MCF 10A (cell line): Measurements from ENCODE around the gene OTUD4. TPM values are rescaled to one million over a fixed set of nuclear protein-coding genes. Genes with fewer than 3 reads are reported as not detected.

ENCODE experiments used
- BruUV-seq: library from RNA; stranded (reverse); fragments of 400-500 nt; replicated peaks from 2 replicates; lab custom pipeline; 2021; lab: Mats Ljungman, UMichigan
- CTCF ChIA-PET: fragments of 300-600 bp; sonication (Branson Sonifier 250); formaldehyde crosslinking; extraction: SDS; loops from one replicate; lab custom pipeline; 2021; ENCODE audit warnings: antibody characterized with exemption, inconsistent platforms; lab: Yijun Ruan, JAX
- POLR2A ChIA-PET: fragments of 300-600, 350-650 bp; sonication (Branson Sonifier 250); formaldehyde crosslinking; extraction: SDS; loops from one replicate; lab custom pipeline; 2020; ENCODE audit warnings: antibody characterized with exemption, inconsistent platforms; lab: Yijun Ruan, JAX
- DNase-seq: peaks from one replicate; pipeline ENCODE4 v3.0.0-alpha.2; 2018; ENCODE audit not compliant: unreplicated experiment
- H3K27ac Mint-ChIP-seq: one replicate; pipeline ENCODE4 v1.8.0; 2022; ENCODE audit warnings: mild to moderate bottlenecking, low read depth, mixed read lengths; ENCODE audit not compliant: unreplicated experiment
- H3K27me3 Mint-ChIP-seq: one replicate; pipeline ENCODE4 v1.8.0; 2022; ENCODE audit warnings: mixed read lengths; ENCODE audit not compliant: insufficient read depth, unreplicated experiment
- H3K36me3 Mint-ChIP-seq: one replicate; pipeline ENCODE4 v1.8.0; 2022; ENCODE audit warnings: mild to moderate bottlenecking, moderate library complexity, mixed read lengths; ENCODE audit not compliant: insufficient read depth, unreplicated experiment
- H3K4me1 Mint-ChIP-seq: one replicate; pipeline ENCODE4 v1.8.0; 2022; ENCODE audit warnings: mixed read lengths; ENCODE audit not compliant: insufficient read depth, unreplicated experiment
- H3K4me3 Mint-ChIP-seq: one replicate; pipeline ENCODE4 v1.8.0; 2022; ENCODE audit warnings: mild to moderate bottlenecking, moderate library complexity, mixed read lengths; ENCODE audit not compliant: unreplicated experiment
- H3K9me3 Mint-ChIP-seq: one replicate; pipeline ENCODE4 v1.8.0; 2022; ENCODE audit warnings: mixed read lengths; ENCODE audit not compliant: unreplicated experiment
- CTCF ChIP-seq: fragments of 200-600 bp; IDR thresholded peaks from one replicate; pipeline ENCODE4 v1.8.0; 2022; ENCODE audit warnings: antibody characterized with exemption, mild to moderate bottlenecking; ENCODE audit not compliant: unreplicated experiment
- intact Hi-C: fragments of 100-400 bp; cut with micrococcal nuclease; formaldehyde crosslinking; loops from 2 replicates; pipeline ENCODE4 v1.14.1; 2022
- total RNA-seq: library from RNA; stranded (reverse); gene quantifications from 2 replicates; pipeline ENCODE4 v1.2.3, GENCODE V29; 2022

OTUD4 gene
- total RNA-seq, 1 experiment from 2014 or later: 68.0 TPM

DNA sequence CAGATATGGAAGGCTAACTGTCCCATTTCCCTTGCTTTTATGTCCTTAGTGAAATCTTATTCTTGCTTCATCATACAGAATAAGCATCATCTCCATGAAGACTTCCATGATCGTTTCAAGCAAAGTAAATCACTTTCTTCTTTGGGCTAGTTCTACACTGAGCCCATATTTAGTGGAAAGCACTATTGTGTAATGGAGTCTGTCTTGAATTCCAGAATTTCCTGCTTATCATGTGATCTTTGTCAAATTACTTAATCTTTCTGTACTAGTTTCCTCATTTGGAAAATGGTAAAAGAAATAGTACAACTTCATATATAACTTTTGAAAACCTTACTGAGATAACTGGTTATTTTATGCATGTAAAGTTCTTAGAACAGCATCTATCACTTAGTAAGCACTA, 90.0 kb downstream of the OTUD4 start:
- peaks cover 19% of the 10 kb centered on the region for H3K9me3 Mint-ChIP-seq
- ChIA-PET CTCF (no interaction called here), POLR2A (no interaction called here)
- TF ChIP-seq CTCF: no peak
- BruUV-seq: no TSS peak
- no peak for DNase-seq
- H3K4me1 Mint-ChIP-seq: peaks cover 9% of the 10 kb centered on the region
- H3K4me3 Mint-ChIP-seq: no peak overlapping the region
- peaks cover 52% of the 10 kb centered on the region for H3K36me3 Mint-ChIP-seq
- H3K27me3 Mint-ChIP-seq: no peaks in the 10 kb centered on the region
- intact Hi-C loops: loop anchor here (10.0 kb wide), 1 partner anchor 524 kb away; the partner anchor contains the start of gene MMAA
- H3K27ac Mint-ChIP-seq: no peak overlapping the region

DNA sequence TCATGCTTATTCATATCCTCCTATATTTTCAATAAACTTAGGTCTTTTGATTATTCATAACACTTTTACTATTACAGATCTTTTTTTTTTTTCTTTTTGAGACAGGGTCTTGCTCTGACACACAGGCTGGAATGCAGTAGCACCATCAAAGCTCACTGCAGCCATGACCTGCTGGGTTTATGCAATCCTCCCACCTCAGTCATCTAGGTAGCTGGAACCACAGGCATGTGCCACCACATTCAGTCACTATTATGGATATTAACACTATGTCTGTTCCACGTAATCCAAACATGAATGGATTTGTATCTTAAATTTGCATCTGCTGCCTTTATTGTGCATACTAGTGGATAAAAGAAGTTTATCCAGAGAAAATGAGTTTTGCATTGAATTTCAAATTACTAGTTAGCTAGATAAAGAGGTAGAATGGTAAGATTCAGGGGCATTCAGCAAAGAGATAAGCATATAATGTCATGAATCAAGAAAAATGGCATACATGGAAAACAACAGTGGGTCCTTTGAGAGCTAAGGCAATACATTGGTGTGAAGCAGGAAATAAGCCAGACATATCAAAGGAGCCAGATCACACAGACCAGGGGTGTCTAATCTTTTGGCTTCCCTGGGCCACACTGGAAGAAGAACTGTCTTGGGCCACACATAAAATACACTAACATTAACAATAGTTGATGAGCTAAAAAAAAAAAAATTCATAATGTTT, 96.3 kb downstream of the OTUD4 start:
- no peak overlapping the region for H3K4me3 Mint-ChIP-seq
- CTCF ChIA-PET: interaction anchor here (0.6 to 2.3 kb wide), 6 partner anchors 13 to 917 kb away, joined by 3 to 7 read pairs (median 4); partner anchors contain the start of genes ABCE1 and ANAPC10
- no TSS peak for BruUV-seq

More for the DNA sequence above, 96.3 kb downstream of the OTUD4 start:
- H3K9me3 Mint-ChIP-seq: no peaks in the 10 kb centered on the region
- POLR2A ChIA-PET: interaction anchor here (1.1 to 3.6 kb wide), 2 partner anchors 13 to 49 kb away, joined by 4 to 17 read pairs; partner anchors contain the start of genes ABCE1 and ANAPC10
- no peaks in the 10 kb centered on the region for H3K4me1 Mint-ChIP-seq
- DNase-seq: no peak
- H3K36me3 Mint-ChIP-seq: peaks cover 45% of the 10 kb centered on the region
- no peaks in the 10 kb centered on the region for H3K27me3 Mint-ChIP-seq
- H3K27ac Mint-ChIP-seq: no peak overlapping the region
- intact Hi-C loops: no loop called here
- TF ChIP-seq CTCF: no peak

Other genes starting within 250 kb of the OTUD4 start
- 32.2 and 38.9 TPM in 2 replicates for gene ANAPC10, start 82.4 kb downstream of the OTUD4 start, total RNA-seq
- 136 and 140 TPM in 2 replicates for gene ABCE1, start 82.3 kb downstream of the OTUD4 start, total RNA-seq